ENCODE measurements around the gene APOL2.
"Not testable (repeated sequence)": the region's sequence is repeated elsewhere in the genome, so short reads cannot be mapped to it uniquely, and the experiment has no call there.

The APOL2 gene

DNA sequence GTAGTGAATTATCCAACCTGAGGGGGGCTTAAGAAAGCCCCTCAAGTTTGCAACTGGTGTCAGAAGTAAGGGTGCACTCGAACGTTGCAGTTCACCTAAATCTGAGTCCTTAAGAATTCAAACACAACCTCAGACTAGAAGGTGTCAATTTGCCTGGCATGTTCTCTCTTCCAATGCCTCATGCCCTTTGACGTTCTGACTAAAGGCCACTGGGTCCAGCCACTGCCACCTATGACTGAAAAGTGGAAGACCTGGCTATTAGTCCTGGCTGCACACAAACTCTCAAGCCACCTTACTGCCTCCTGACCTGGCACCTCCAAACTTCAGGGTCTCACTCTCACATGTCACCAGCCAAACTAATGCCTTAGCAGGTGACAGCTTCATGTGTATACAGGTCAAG, 45.8 kb downstream of the APOL2 start:
- H3K4me3 ChIP-seq (ENCODE audit: control insufficient read depth, low read depth, low read length): no peak overlapping the region
- no peak for DNase-seq (ENCODE audit: low read depth)
- TF ChIP-seq, protein P1, sequence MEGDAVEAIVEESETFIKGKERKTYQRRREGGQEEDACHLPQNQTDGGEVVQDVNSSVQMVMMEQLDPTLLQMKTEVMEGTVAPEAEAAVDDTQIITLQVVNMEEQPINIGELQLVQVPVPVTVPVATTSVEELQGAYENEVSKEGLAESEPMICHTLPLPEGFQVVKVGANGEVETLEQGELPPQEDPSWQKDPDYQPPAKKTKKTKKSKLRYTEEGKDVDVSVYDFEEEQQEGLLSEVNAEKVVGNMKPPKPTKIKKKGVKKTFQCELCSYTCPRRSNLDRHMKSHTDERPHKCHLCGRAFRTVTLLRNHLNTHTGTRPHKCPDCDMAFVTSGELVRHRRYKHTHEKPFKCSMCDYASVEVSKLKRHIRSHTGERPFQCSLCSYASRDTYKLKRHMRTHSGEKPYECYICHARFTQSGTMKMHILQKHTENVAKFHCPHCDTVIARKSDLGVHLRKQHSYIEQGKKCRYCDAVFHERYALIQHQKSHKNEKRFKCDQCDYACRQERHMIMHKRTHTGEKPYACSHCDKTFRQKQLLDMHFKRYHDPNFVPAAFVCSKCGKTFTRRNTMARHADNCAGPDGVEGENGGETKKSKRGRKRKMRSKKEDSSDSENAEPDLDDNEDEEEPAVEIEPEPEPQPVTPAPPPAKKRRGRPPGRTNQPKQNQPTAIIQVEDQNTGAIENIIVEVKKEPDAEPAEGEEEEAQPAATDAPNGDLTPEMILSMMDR (conservative IDR thresholded peaks at IDR 0.05; ENCODE audit: control insufficient read depth, insufficient read depth, low read depth, low read length): no peak

DNA sequence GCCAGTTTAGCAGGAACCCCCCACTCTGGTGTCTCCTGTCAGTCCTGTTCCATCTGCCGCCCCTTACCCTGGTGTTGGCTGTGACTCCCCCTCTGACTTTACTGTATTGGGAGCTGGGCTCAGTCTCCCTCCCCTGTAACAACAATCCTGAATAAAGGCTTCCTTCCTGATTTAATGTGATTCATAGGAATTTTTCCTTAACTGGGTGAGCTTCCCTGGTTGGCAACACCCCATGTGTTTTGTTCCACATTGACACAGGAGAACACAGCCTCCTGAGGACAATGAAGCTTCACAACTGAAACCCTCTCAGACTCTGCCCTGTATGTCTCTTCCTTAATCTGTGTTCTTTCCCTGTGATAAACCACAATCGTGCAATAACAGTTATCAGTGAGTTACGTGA, 46.2 kb downstream of the APOL2 start:
- DNase-seq (ENCODE audit: low read depth): no peak
- TF ChIP-seq, protein P1 (conservative IDR thresholded peaks at IDR 0.05; ENCODE audit: control insufficient read depth, insufficient read depth, low read depth, low read length): no peak
- no peak overlapping the region for H3K4me3 ChIP-seq (ENCODE audit: control insufficient read depth, low read depth, low read length)

DNA sequence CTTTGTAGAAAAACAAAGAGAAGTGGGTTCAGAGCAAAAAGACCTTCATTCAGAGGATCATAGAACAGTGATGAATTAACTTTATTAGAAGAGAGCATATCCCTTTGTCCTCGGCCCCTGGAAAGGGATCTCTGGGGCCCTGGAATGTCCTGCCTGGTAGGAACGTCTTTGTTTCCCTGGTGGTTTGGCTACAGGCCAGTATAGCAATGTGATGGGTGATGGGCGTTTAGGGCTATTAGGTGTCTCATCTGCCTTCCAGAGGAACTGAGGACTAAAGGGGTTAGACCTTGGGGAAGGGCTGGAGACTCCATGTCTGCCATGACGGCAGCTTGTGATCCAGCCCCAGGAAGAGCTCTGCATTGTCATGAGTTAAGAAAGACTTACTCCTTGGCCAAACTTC, 46.8 kb downstream of the APOL2 start:
- no peak for DNase-seq (ENCODE audit: low read depth)
- TF ChIP-seq, protein P1 (conservative IDR thresholded peaks at IDR 0.05; ENCODE audit: control insufficient read depth, insufficient read depth, low read depth, low read length): no peak
- H3K4me3 ChIP-seq (ENCODE audit: control insufficient read depth, low read depth, low read length): no peak overlapping the region

DNA sequence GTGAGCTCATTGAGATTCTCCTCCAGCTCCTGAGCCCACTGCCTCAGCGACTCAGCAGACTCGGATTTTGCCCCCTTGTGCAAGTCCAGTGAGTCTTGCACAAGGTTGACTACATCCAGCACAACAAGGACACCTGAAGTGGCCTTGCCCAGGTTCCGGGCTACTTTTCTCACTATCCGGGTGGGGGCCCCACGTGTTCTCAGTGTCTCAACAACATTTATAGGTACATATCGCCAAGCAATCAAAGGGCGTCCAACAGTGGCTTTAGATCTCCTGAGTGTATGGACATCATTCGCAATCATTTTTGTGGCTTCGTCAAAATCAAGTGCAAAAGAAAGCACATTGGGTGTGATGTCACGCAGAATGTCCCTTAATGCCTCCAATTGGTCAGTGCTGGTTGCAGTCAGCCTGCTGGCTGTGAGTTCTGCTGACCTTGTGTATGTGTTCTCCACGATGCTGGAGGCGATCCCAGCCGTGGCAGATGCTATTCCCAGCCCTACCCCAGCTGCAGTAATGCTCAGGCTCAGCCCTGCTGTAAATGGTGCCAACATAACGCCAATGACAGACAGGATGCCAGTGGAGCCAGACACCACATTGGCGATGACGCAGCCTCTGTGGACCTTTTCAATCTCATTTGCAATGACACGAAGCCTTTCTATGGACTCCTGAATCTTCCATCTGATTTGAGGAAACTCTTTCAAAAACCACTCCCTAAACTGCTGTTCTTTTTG, 48.1 kb downstream of the APOL2 start:
- no peak overlapping the region for H3K4me3 ChIP-seq (ENCODE audit: control insufficient read depth, low read depth, low read length)
- DNase-seq (ENCODE audit: low read depth): peak; percentile 75
- TF ChIP-seq, protein P1 (conservative IDR thresholded peaks at IDR 0.05; ENCODE audit: control insufficient read depth, insufficient read depth, low read depth, low read length): no peak

DNA sequence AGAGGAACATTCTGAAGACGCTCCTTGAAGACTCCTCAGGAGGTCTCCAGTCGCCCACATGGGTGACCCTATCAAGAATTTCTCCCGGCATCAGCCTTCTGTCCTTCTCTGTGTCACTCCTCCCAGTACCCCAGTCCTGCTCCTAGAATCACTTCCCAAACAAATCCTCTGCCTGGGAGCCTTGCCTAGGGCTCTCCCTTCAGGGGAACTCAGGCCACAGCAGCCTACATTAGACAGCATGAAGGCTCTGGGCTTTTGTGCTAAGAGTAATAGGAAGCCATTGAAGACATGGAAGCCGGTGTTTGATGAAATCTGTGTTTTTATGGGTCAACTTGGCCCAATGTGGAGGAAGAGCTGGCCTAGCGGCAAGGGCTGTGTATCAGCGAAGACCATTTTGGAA, 51.5 kb downstream of the APOL2 start:
- DNase-seq (ENCODE audit: low read depth); H3K4me3 ChIP-seq (ENCODE audit: control insufficient read depth, low read depth, low read length): not testable (repeated sequence)

DNA sequence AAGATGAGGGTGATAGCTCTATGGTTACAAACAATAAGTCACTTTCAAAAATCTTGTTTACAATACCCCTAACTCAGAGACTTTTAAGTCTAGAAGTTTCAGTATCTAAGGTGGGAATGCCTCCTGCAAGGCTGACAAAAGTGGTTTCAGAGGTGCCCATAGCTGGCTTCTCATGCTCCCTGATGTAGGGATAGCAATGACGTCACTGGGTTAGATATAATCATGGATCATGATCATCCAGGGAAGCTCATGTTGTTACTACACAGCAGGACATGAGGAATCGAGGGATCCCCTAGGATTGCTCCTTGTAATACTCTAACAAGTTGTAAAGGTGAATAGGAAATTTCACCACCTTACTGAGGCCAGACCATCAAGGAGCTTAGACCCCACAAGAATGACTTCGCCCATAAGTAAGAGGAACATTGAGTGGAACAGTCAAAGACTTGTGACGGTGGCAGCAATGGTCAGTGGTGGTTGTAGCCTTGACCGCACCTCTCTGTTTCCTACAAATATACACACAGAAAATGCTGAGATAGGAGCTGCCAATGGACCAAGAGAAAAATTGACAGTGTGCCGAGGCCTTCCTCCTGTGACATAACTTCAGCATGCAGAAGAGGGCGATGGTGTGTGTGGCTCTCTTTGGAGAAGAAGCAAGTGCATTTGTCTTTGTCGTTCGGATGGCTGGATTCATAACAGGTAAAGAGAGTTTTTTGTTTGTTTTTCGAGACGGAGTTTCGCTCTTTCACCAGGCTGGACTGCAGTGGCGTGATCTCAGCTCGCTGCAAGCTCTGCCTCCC, 53.3 kb downstream of the APOL2 start:
- TF ChIP-seq, protein P1 (conservative IDR thresholded peaks at IDR 0.05; ENCODE audit: control insufficient read depth, insufficient read depth, low read depth, low read length): no peak

DNA sequence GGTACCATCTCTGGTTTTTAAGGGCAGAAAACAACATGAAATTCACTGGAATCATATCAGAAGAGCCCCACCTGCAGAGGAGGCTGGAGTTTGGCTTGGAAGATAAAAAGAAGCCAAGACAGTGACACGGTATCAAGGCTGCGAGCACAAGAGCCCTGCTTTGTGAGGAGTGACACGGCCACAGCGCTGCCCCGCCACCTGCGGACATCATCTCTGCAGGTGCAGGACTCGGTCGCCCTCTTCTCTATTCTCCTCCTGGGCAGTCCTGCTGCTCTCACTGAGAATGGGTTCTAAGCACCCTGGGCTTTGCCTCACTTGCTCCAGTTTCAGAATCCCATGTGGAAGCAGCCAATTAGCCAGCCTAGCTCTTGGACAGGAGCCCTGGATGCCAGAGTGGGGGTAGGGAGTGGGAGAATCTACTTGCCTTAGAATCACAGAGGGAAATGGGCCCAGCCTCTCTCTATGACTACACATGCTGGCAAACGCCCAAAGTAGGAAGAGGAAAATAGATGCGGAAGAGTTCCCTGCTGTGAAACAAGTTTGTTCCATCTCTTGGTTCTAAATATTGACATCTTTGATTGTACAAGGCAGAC, 54.8 kb downstream of the APOL2 start:
- H3K4me3 ChIP-seq (ENCODE audit: control insufficient read depth, low read depth, low read length): no peak overlapping the region
- peak; percentile 56 for DNase-seq (ENCODE audit: low read depth)
- TF ChIP-seq, protein P1 (conservative IDR thresholded peaks at IDR 0.05; ENCODE audit: control insufficient read depth, insufficient read depth, low read depth, low read length): no peak

More for the DNA sequence above, 53.3 kb downstream of the APOL2 start:
- no peak overlapping the region for H3K4me3 ChIP-seq (ENCODE audit: control insufficient read depth, low read depth, low read length)
- no peak for DNase-seq (ENCODE audit: low read depth)

Data from fibroblast of mammary gland (primary cell).